ENCODE data around the gene INTS2. TPM values are rescaled to one million over a fixed set of nuclear protein-coding genes. Genes with fewer than 3 reads are reported as not detected.
"Not testable (repeated sequence)": the region's sequence is repeated elsewhere in the genome, so short reads cannot be mapped to it uniquely, and the experiment has no call there.

The INTS2 gene
- total RNA-seq, 6 experiments from 2014 or later = 4.2 to 6.5 (median 4.9) TPM

DNA sequence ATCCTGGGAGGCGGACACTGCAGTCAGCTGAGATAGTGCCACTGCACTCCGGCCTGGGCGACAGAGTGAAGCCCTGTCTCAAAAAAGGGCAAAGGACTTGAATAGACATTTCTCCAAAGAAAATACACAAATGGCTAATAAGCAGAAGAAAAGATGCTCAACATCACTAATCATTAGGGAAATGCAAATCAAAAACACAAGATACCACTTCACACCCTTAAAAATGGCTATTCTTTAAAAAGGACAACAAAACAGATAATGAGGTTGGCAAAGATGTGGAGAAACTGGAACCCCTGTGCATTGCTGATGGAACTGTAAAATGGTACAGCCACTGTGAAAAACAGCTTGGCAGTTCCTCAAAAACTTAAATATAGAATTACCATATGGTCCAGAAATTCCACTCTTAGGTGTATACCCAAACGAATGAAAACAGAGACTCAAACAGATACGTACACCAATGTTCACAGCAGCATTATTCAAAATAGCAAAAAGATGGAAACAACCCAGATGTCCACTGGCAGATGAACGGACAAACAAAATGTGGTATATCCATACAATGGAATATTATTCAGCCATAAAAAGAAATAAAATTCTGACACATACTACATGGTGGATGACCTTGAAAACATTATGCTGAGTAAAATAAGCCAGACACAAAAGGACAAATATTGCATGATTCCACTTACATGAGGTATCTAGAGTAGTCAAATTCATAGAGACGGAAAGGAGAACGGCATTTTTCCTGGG is 100.0 kb downstream of the INTS2 start:
- no peaks in the 10 kb centered on the region for H3K4me1 ChIP-seq
- no peak for ATAC-seq
- no peak for DNase-seq
- H3K36me3 ChIP-seq = no peaks in the 10 kb centered on the region
- intact Hi-C loops (cut with DNase I) = no loop called here
- no peak overlapping the region for H3K27ac ChIP-seq
- H3K27me3 ChIP-seq = no peaks in the 10 kb centered on the region
- no peak overlapping the region for H3K4me3 ChIP-seq
- TF ChIP-seq, protein P1, sequence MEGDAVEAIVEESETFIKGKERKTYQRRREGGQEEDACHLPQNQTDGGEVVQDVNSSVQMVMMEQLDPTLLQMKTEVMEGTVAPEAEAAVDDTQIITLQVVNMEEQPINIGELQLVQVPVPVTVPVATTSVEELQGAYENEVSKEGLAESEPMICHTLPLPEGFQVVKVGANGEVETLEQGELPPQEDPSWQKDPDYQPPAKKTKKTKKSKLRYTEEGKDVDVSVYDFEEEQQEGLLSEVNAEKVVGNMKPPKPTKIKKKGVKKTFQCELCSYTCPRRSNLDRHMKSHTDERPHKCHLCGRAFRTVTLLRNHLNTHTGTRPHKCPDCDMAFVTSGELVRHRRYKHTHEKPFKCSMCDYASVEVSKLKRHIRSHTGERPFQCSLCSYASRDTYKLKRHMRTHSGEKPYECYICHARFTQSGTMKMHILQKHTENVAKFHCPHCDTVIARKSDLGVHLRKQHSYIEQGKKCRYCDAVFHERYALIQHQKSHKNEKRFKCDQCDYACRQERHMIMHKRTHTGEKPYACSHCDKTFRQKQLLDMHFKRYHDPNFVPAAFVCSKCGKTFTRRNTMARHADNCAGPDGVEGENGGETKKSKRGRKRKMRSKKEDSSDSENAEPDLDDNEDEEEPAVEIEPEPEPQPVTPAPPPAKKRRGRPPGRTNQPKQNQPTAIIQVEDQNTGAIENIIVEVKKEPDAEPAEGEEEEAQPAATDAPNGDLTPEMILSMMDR (IDR thresholded peaks at IDR 0.05) = no peak
- TF ChIP-seq POLR2A (IDR thresholded peaks at IDR 0.05) = no peak
- WGBS (ENCODE audit: insufficient coverage, low coverage, low lambda C conversion rate, missing lambda C conversion rate) = 96% methylated on average over 8 of the region's 8 CpGs
- no peaks in the 10 kb centered on the region for H3K9me3 ChIP-seq

DNA sequence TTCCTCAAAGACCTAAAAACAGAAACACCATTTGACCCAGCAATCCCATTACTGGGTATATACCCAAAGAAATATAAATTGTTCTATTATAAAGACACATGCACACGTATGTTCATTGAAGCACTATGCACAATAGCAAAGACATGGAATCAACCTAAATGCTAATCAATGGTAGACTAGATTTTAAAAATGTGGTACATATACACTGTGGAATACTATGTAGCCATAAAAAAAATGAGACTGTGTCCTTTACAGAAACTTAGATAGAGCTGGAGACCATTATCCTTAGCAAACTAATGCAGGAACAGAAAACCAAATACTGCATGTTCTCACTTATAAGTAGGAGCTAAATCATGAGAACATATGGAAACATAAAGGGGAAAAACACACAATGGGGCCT is 100.9 kb downstream of the INTS2 start:
- H3K4me3 ChIP-seq; H3K27ac ChIP-seq; H3K27me3 ChIP-seq; intact Hi-C loops (cut with DNase I); H3K4me1 ChIP-seq; H3K9me3 ChIP-seq; DNase-seq; ATAC-seq; H3K36me3 ChIP-seq: not testable (repeated sequence)
- WGBS (ENCODE audit: insufficient coverage, low coverage, low lambda C conversion rate, missing lambda C conversion rate) = 100% methylated on average over 1 of the region's 1 CpG

DNA sequence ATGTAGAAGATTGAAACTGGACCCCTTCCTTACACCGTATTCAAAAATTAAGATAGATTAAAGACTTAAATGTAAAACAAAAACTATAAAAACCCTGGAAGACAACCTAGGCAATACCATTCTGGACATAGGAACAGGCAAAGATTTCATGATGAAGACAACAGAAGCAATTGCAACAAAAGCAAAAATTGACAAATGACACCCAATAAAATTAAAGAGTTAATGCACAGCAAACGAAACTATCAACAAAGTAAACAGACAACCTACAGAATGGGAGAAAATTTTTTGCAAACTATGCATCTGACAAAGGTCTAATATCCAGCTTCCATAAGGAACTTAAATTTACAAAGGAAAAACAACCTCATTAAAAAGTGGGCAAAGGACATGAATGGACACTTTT is 101.6 kb downstream of the INTS2 start:
- H3K4me3 ChIP-seq; H3K27ac ChIP-seq; H3K27me3 ChIP-seq; H3K4me1 ChIP-seq; ATAC-seq; intact Hi-C loops (cut with DNase I); DNase-seq; H3K9me3 ChIP-seq; H3K36me3 ChIP-seq: not testable (repeated sequence)
- 71% methylated on average over 2 of the region's 2 CpGs for WGBS (ENCODE audit: insufficient coverage, low coverage, low lambda C conversion rate, missing lambda C conversion rate)

DNA sequence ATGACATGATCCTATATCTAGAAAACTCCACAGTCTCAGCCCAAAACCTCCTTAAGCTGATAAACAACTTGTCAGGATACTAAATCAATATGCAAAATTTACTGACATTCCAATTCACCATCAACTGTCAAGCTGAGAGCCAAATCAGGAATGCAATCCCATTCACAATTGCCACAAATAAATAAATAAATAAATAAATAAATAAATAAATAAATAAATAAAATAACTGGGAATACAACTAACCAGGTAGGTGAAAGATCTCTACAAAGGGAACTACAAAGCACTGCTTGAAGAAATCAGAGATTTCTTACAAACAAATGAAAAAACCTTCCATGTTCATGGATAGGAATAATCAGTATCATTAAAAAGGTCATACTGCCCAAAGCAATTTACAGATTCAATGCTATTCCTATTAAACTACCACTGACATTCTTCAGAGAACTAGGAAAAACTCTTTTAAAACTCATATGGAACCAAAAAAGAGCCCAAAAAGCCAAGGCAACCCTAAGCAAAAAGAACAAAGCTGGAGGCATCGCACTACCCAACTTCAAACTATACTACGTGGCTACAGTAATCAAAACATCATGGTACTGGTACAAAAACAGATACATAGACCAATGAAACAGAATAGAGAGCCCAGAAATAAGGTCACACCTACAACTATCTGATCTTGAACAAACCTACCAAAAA is 102.2 kb downstream of the INTS2 start:
- TF ChIP-seq, protein P1 (IDR thresholded peaks at IDR 0.05) = no peak
- no peak for TF ChIP-seq POLR2A (IDR thresholded peaks at IDR 0.05)
- Histone ChIP-seq H3K4me1 (no peaks in the 10 kb centered on the region), H3K27me3 (no peaks in the 10 kb centered on the region), H3K9me3 (no peaks in the 10 kb centered on the region), H3K27ac (no peak overlapping the region), H3K4me3 (no peak overlapping the region), H3K36me3 (no peaks in the 10 kb centered on the region)
- WGBS (ENCODE audit: insufficient coverage, low coverage, low lambda C conversion rate, missing lambda C conversion rate) = 100% methylated on average over 2 of the region's 2 CpGs
- ATAC-seq = no peak
- DNase-seq = no peak
- intact Hi-C loops (cut with DNase I) = no loop called here

DNA sequence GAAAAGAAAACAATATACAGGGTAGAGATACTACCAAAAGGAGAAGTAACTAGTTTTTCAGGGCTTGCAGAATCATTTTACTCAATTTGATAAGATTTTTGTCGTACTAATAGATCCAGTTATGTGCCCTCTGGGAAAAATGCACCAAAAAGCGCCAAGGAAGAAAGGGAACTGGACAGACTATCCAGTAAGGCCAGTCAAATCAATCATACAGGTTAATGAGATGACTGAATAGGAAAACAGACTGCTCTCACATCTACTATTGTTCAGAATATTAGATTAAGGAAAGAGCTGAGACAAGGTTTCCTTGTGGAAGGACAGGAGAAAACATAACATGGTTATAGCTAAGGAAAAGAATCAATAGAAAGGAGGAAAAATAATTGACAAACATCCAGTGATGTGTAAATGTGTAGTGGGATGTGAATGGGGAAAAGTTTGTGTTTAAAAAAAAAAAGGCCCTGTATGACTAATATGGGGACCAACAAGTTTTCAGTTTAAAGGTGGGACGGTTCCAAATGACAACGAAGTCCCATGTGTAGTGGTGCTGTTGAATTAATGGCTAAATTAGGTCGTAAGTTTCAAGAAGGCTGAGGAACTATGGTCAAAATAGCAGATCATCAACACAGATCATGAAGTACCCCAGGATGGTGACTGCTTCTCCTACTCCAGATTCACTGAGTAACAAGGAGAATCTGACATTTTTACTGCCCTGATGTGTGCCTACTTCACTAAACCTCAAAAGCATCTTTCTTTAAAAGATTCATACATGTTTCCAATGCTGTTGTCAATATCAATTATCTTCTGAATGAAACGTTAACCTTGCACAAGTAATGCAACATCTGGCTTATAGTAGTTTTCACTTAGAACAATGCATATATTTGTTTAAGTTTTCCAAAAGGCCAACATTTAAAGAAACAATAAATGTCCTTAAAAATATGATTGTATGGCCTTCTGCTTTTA is 105.2 kb downstream of the INTS2 start:
- intact Hi-C loops (cut with DNase I) = no loop called here
- 84% methylated on average over 6 of the region's 6 CpGs for WGBS (ENCODE audit: insufficient coverage, low coverage, low lambda C conversion rate, missing lambda C conversion rate)
- H3K9me3 ChIP-seq = no peaks in the 10 kb centered on the region
- no peak overlapping the region for H3K4me3 ChIP-seq
- TF ChIP-seq POLR2A (IDR thresholded peaks at IDR 0.05) = no peak
- TF ChIP-seq, protein P1 (IDR thresholded peaks at IDR 0.05) = no peak
- ATAC-seq (no peak), DNase-seq (no peak)
- H3K4me1 ChIP-seq = no peaks in the 10 kb centered on the region
- H3K36me3 ChIP-seq = no peaks in the 10 kb centered on the region
- H3K27me3 ChIP-seq = no peaks in the 10 kb centered on the region
- no peak overlapping the region for H3K27ac ChIP-seq

Data from right lobe of liver (tissue), 6 donors.